Sigmoid colon (tissue), 7 donors: ENCODE results near the gene F11R. TPM values are rescaled to one million over a fixed set of nuclear protein-coding genes. Genes with fewer than 3 reads are reported as not detected.
A peak's percentile ranks its signal among the peaks of the same experiment; 100 is the strongest.

Source experiments
- DNase-seq: peaks from one replicate; pipeline ENCODE4 v3.0.0-alpha.2; 2019
- H3K27ac ChIP-seq, 4 donors: fragments of 200-600 bp; sonication (generic); one replicate each; pipeline ENCODE4 v1.5.1; 2016 to 2019; ENCODE audit warnings: mild to moderate bottlenecking in 1 of 4
- H3K27me3 ChIP-seq, 3 donors: fragments of 200-600 bp; sonication (generic); one replicate each; pipeline ENCODE4 v1.5.1; 2019; ENCODE audit warnings: mild to moderate bottlenecking in 1 of 3
- H3K36me3 ChIP-seq, 4 donors: fragments of 200-600 bp; sonication (generic); one replicate each; pipeline ENCODE4 v1.5.1; 2016 to 2019
- H3K4me1 ChIP-seq, 4 donors: fragments of 200-600 bp; sonication (generic); one replicate each; pipeline ENCODE4 v1.5.1; 2017 to 2019
- H3K4me3 ChIP-seq, 4 donors: fragments of 200-600 bp; sonication (generic); one replicate each; pipeline ENCODE4 v1.5.1; 2017 to 2019; ENCODE audit warnings: mild to moderate bottlenecking in 2 of 4, moderate library complexity in 1 of 4
- H3K9me3 ChIP-seq, 4 donors: fragments of 200-600 bp in 3 of 4; sonication (generic) in 3 of 4; one replicate each; pipeline versions ENCODE4 v1.5.1 to v1.6.1; 2013 to 2019
- EP300 ChIP-seq, 4 donors: sonication (generic); formaldehyde crosslinking; IDR thresholded peaks; one replicate each; pipeline ENCODE4 v1.6.1; 2017; ENCODE audit warnings: antibody characterized with exemption in 4 of 4
- POLR2A ChIP-seq, 2 donors: fragments of 450-650 bp; IDR thresholded peaks; one replicate each; pipeline ENCODE4 v1.6.1; 2016; ENCODE audit warnings: antibody characterized with exemption in 2 of 2, mild to moderate bottlenecking in 2 of 2, moderate library complexity in 2 of 2
- POLR2AphosphoS5 ChIP-seq, 4 donors: sonication (generic); formaldehyde crosslinking; IDR thresholded peaks; one replicate each; pipeline ENCODE4 v1.6.1; 2017; ENCODE audit warnings: antibody characterized with exemption in 4 of 4
- WGBS, 2 donors: extraction: QIAGEN DNeasy Blood & Tissue Kit; methylation state at CpG; one replicate each; pipeline ENCODE4 v1.1.7; 2013; 5-methylcytosine and 5-hydroxymethylcytosine counted together
- intact Hi-C: fragments of 100-400 bp; cut with DNase I; formaldehyde crosslinking; loops from one replicate; pipeline ENCODE4 v1.15.1; 2023
- polyA plus RNA-seq, 3 donors: library from polyadenylated mRNA; stranded (reverse); fragments of 200-250 nt; gene quantifications; one replicate each; pipeline ENCODE4 v1.2.3, GENCODE V29; 2013
- total RNA-seq, 4 donors: library from RNA; depleted of rRNA; stranded (reverse); fragments of >200 nt; gene quantifications; one replicate each; pipeline ENCODE4 v1.1.0, GENCODE V29; 2016
- TF ChIP-seq, protein P1 (sequence below), 4 experiments: fragments of 450-650 bp in 3 of 4; fragments of 200-600 bp in 1 of 4; IDR thresholded peaks; one replicate each; pipeline ENCODE4 v1.5.1; 2016 to 2019; ENCODE audit warnings: antibody characterized with exemption in 4 of 4, mild to moderate bottlenecking in 3 of 4, moderate library complexity in 2 of 4
- donor health status: healthy with polysubstance abuse.
- donor health status: Bipolar disorder and iron deficiency.
- donor health status: healthy.

The F11R gene
- total and polyA plus RNA-seq, 7 donors, result 2.7 to 96.7 (median 15.6) TPM

DNA sequence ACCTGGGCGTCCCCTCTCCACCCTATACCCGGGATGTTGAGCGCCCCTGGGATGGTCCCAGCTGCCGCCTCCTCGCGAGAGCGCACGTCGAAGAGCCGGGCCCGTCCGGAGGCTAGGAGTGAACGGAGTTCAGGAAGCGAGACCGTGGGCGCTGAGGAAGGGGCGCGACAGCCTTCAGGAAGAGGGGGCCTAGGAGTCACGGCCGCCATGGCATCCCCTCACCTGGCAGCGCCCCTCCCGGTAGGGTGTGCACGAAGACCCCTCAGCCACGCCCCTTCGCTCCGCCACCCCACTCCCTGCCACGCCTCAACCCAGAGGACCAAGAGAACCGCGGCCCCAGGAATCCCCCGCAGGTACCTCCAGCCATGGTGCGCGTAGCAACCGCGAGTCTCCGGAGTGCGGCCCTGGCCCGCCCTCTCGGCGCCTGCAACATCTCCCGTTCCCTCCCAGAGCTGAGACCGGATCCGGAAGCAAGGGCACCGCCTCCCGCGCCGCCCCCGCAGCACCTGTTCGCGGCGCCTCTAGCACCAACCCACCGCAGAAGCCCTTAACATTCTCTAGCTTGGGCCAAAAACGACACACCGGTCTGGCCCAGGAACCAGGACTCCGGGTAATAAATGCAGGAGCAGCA lies 17.7 kb upstream of the F11R start, which contains the start of gene TSTD1:
Gene TSTD1, minus strand, starts transcription at position 442 of the 631 bp plus-strand sequence. Its CDS starts 75 bp downstream, at position 367.
- DNase-seq, result no peak
- intact Hi-C loops, result no loop called here
- Histone ChIP-seq H3K4me1 (peaks cover 0 to 13% (median 4%) of the 10 kb centered on the region in 4 donors), H3K9me3 (no peaks in the 10 kb centered on the region), H3K4me3 (peak within 1 kb of the TSS; percentile 47 to 55 (median 52)), H3K27ac (peak within 1 kb of the TSS; percentile 2 to 34 (median 21)), H3K36me3 (peaks cover 29 to 40% (median 37%) of the 10 kb centered on the region in 4 donors), H3K27me3 (no peaks in the 10 kb centered on the region)
- 9 to 13% methylated on average over 54 of the region's 54 CpGs for WGBS, 2 donors
- TF ChIP-seq, protein P1, sequence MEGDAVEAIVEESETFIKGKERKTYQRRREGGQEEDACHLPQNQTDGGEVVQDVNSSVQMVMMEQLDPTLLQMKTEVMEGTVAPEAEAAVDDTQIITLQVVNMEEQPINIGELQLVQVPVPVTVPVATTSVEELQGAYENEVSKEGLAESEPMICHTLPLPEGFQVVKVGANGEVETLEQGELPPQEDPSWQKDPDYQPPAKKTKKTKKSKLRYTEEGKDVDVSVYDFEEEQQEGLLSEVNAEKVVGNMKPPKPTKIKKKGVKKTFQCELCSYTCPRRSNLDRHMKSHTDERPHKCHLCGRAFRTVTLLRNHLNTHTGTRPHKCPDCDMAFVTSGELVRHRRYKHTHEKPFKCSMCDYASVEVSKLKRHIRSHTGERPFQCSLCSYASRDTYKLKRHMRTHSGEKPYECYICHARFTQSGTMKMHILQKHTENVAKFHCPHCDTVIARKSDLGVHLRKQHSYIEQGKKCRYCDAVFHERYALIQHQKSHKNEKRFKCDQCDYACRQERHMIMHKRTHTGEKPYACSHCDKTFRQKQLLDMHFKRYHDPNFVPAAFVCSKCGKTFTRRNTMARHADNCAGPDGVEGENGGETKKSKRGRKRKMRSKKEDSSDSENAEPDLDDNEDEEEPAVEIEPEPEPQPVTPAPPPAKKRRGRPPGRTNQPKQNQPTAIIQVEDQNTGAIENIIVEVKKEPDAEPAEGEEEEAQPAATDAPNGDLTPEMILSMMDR (IDR thresholded peaks at IDR 0.05), result no peak
- TF ChIP-seq POLR2AphosphoS5 (IDR thresholded peaks at IDR 0.05) (peak in 2 of 4 donors; percentile 37 to 47), POLR2A (IDR thresholded peaks at IDR 0.05) (peak in 1 of 2 donors; percentile 42), EP300 (IDR thresholded peaks at IDR 0.05) (no peak)

DNA sequence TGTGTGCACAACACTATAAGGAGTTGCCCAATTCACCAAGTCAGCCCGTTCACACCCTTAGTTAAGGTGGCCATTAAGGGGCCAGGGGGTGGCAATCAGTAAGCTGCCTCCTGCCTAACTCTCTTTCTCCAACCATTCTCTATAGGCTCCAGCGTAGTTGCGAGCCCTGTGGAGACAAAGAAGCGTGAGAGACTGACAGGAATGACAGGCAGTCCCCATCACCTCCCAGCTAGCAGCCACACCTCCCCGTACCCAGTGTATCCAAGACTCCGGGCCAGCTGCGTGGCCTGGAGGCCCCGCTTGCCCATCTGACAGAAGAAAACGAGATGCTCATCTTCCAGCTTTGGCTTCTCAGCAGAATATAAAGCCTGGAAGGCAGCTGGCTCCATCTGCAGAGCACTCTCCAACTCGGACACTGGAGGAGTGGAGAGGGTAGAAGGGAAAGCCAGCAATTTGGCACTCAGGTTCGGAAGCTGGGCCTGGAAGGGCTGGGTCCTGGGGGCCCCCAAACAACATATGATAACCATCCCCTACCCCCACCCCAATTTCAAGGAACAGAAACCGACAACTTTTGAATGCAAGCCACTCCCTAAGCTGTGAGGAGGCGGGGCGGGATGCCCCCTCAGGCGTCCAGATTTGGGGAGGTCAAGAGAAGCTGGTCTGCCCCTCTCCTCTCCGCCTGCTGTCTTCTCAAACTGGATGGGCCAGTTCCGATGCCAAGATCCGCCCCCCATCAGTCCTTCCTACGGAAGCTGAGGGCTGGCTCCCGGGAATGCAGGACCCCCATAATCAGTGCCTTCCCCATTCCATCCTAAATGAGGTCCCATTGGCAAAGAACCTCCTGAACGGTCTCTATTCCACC lies 16.9 kb upstream of the F11R start:
- Histone ChIP-seq H3K4me1 (peaks cover 0 to 12% (median 2%) of the 10 kb centered on the region in 4 donors), H3K4me3 (peak overlapping the region; percentile 47 to 55 (median 52)), H3K27me3 (no peaks in the 10 kb centered on the region), H3K9me3 (no peaks in the 10 kb centered on the region), H3K36me3 (peaks cover 29 to 37% (median 36%) of the 10 kb centered on the region in 4 donors), H3K27ac (peak overlapping the region in 3 of 4 donors; percentile 13 to 34 (median 29))
- TF ChIP-seq, protein P1 (IDR thresholded peaks at IDR 0.05), result no peak
- TF ChIP-seq POLR2AphosphoS5 (IDR thresholded peaks at IDR 0.05), result no peak
- no peak for TF ChIP-seq POLR2A (IDR thresholded peaks at IDR 0.05)
- no peak for TF ChIP-seq EP300 (IDR thresholded peaks at IDR 0.05)
- no peak for DNase-seq
- intact Hi-C loops, result no loop called here
- WGBS, 2 donors, result 22 to 49% methylated on average over 21 of the region's 21 CpGs

DNA sequence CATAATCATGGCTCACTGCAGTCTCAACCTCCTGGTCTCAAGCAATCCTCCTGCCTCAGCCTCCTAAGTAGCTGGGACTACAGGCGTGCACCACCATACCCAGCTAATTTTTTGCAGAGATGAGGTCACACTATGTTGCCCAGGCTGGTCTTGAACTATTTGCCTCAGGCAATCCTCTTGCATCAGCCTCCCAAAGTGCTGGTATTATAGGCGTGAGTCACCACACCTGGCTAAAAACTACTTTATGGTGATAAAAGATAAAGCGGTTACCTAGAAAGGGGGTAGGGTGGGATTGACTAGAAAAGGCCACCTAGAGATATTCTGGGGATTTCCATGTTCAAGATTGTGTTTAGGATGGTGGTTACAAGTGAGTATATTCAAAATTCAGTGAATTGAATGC lies 12.8 kb upstream of the F11R start:
- TF ChIP-seq, protein P1 (IDR thresholded peaks at IDR 0.05), result no peak
- TF ChIP-seq POLR2A (IDR thresholded peaks at IDR 0.05), result no peak
- no peak for TF ChIP-seq POLR2AphosphoS5 (IDR thresholded peaks at IDR 0.05)
- no peak for TF ChIP-seq EP300 (IDR thresholded peaks at IDR 0.05)
- 94 to 95% methylated on average over 3 of the region's 3 CpGs for WGBS, 2 donors
- Histone ChIP-seq H3K4me1 (peaks cover 0 to 10% (median under 1%) of the 10 kb centered on the region in 4 donors), H3K36me3 (no peaks in the 10 kb centered on the region), H3K27me3 (no peaks in the 10 kb centered on the region), H3K4me3 (no peak overlapping the region), H3K27ac (no peak overlapping the region), H3K9me3 (no peaks in the 10 kb centered on the region)
- intact Hi-C loops, result no loop called here
- no peak for DNase-seq

DNA sequence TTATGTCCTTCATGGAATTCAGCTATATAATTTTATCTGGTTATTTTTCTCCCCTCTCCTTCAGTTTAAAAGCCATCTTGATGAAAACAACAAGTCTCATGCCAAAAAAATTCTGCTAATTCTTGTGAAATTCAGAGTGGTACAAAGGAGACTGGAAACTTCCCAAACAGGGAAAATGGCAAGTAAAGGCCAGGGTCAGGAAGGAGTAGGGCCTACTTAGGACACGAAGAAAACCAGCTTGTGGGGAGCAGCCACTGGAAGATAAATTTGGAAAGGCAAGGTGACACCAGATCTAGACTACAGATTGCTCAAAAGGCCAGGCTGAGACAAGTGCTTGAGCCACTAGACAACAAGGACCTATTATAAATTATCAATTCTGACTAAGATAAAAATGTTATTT lies 11.5 kb upstream of the F11R start:
- Histone ChIP-seq H3K36me3 (no peaks in the 10 kb centered on the region), H3K4me3 (no peak overlapping the region), H3K27ac (no peak overlapping the region), H3K4me1 (no peaks in the 10 kb centered on the region), H3K27me3 (no peaks in the 10 kb centered on the region), H3K9me3 (no peaks in the 10 kb centered on the region)
- no peak for DNase-seq
- intact Hi-C loops, result no loop called here
- WGBS, 2 donors, result 80 to 91% methylated on average over 1 of the region's 1 CpG
- no peak for TF ChIP-seq EP300 (IDR thresholded peaks at IDR 0.05)
- TF ChIP-seq POLR2A (IDR thresholded peaks at IDR 0.05), result no peak
- TF ChIP-seq, protein P1 (IDR thresholded peaks at IDR 0.05), result no peak
- TF ChIP-seq POLR2AphosphoS5 (IDR thresholded peaks at IDR 0.05), result no peak
